GM23338 (cell line): ENCODE data around the gene UNC80. TPM values are rescaled to one million over a fixed set of nuclear protein-coding genes. Genes with fewer than 3 reads are reported as not detected.

ENCODE experiments used
- ATAC-seq: fragments of 200-7000 bp; cut with Tn5 transposase; 3 replicates; pipeline ENCODE4 v1.9.1; 2020
- DNase-seq: peaks from one replicate; pipeline ENCODE4 v3.0.0-alpha.2; 2015; ENCODE audit warnings: low spot score
- H2AFZ ChIP-seq: fragments of 200-600 bp; sonication (generic); 2 replicates; pipeline ENCODE4 v1.8.0; 2016; ENCODE audit warnings: antibody characterized with exemption, mild to moderate bottlenecking, moderate library complexity
- H3F3A ChIP-seq: fragments of 200-600 bp; sonication (generic); replicated peaks from 2 replicates; pipeline ENCODE4 v1.8.0; 2017; ENCODE audit warnings: antibody characterized with exemption, mixed run types, low read depth
- H3K27ac ChIP-seq: fragments of 200-600 bp; sonication (generic); 2 replicates; pipeline ENCODE4 v1.6.1; 2016; ENCODE audit warnings: low read depth
- H3K27me3 ChIP-seq: fragments of 200-600 bp; sonication (generic); 2 replicates; pipeline ENCODE4 v1.8.0; 2016; ENCODE audit warnings: mild to moderate bottlenecking, mixed run types, moderate library complexity; ENCODE audit not compliant: insufficient read depth
- H3K36me3 ChIP-seq: fragments of 200-600 bp; sonication (generic); 2 replicates; pipeline ENCODE4 v1.8.0; 2016; ENCODE audit warnings: mild to moderate bottlenecking; ENCODE audit not compliant: insufficient read depth
- H3K4me1 ChIP-seq: fragments of 200-600 bp; sonication (generic); 2 replicates; pipeline ENCODE4 v1.8.0; 2016; ENCODE audit warnings: mild to moderate bottlenecking, moderate library complexity; ENCODE audit not compliant: insufficient read depth
- H3K4me2 ChIP-seq: fragments of 200-600 bp; sonication (generic); 2 replicates; pipeline ENCODE4 v1.7.1; 2017; ENCODE audit warnings: mixed run types
- H3K4me3 ChIP-seq: fragments of 200-600 bp; sonication (generic); 2 replicates; pipeline ENCODE4 v1.6.1; 2016; ENCODE audit warnings: mixed run types
- H3K79me2 ChIP-seq: fragments of 200-600 bp; sonication (generic); replicated peaks from 2 replicates; pipeline ENCODE4 v1.8.0; 2017; ENCODE audit warnings: mild to moderate bottlenecking; ENCODE audit not compliant: insufficient read depth
- H3K9me2 ChIP-seq: fragments of 200-600 bp; sonication (generic); 2 replicates; pipeline ENCODE4 v1.8.0; 2017; ENCODE audit not compliant: insufficient read depth
- H4K20me1 ChIP-seq: fragments of 200-600 bp; sonication (generic); replicated peaks from 2 replicates; pipeline ENCODE4 v1.8.0; 2017; ENCODE audit warnings: mild to moderate bottlenecking; ENCODE audit not compliant: insufficient read depth
- H3K27ac Mint-ChIP-seq: 2 replicates; pipeline ENCODE4 v1.8.0; 2020; ENCODE audit warnings: inconsistent platforms, mild to moderate bottlenecking, moderate library complexity, mixed read lengths
- H3K27me3 Mint-ChIP-seq: 3 replicates; pipeline ENCODE4 v1.8.0; 2022; ENCODE audit warnings: low read depth, mild to moderate bottlenecking, moderate library complexity, mixed read lengths, inconsistent platforms; ENCODE audit not compliant: insufficient read depth, poor library complexity
- H3K36me3 Mint-ChIP-seq: 3 replicates; pipeline ENCODE4 v1.8.0; 2021; ENCODE audit warnings: low read depth, mild to moderate bottlenecking, inconsistent platforms, moderate library complexity, mixed read lengths
- H3K4me1 Mint-ChIP-seq: 3 replicates; pipeline ENCODE4 v1.8.0; 2020; ENCODE audit warnings: mild to moderate bottlenecking, inconsistent platforms, mixed read lengths
- H3K4me3 Mint-ChIP-seq: 3 replicates; pipeline ENCODE4 v1.8.0; 2021; ENCODE audit warnings: moderate library complexity, mild to moderate bottlenecking, inconsistent platforms, mixed read lengths
- H3K9me3 Mint-ChIP-seq: 3 replicates; pipeline ENCODE4 v1.8.0; 2020; ENCODE audit warnings: moderate library complexity, mild to moderate bottlenecking, inconsistent platforms, mixed read lengths
- CREB1 ChIP-seq: fragments of 250-450 bp; sonication (Bioruptor Pico); IDR thresholded peaks from 2 replicates; pipeline ENCODE4 v1.5.0; 2020; ENCODE audit warnings: low read depth, mild to moderate bottlenecking, moderate library complexity
- CTCF ChIP-seq, 2 experiments: fragments of 200-600 bp in 1 of 2; sonication (generic) in 1 of 2; conservative IDR thresholded peaks; 2 replicates each; pipeline versions ENCODE4 v1.5.1 to v1.6.1; 2016 to 2017; ENCODE audit warnings: antibody characterized with exemption in 2 of 2, low read depth in 2 of 2, mild to moderate bottlenecking in 2 of 2, moderate library complexity in 1 of 2
- EZH2 ChIP-seq: fragments of 200-600 bp; sonication (generic); IDR thresholded peaks from one replicate; pipeline ENCODE4 v1.8.0; 2017; ENCODE audit warnings: antibody characterized with exemption, mild to moderate bottlenecking, low read depth; ENCODE audit not compliant: unreplicated experiment
- NANOG ChIP-seq: IDR thresholded peaks from 2 replicates; pipeline ENCODE4 v1.6.1; 2016; ENCODE audit warnings: antibody characterized with exemption, borderline replicate concordance
- POLR2AphosphoS5 ChIP-seq: IDR thresholded peaks from 2 replicates; pipeline ENCODE4 v1.6.1; 2016; ENCODE audit warnings: antibody characterized with exemption, low read depth
- ZNF114 ChIP-seq: fragments of 250-450 bp; sonication (Bioruptor Pico); IDR thresholded peaks from 2 replicates; pipeline ENCODE4 v1.5.0; 2020; ENCODE audit warnings: mild to moderate bottlenecking, moderate library complexity
- ZNF331 ChIP-seq: fragments of 250-450 bp; sonication (Bioruptor Pico); IDR thresholded peaks from 2 replicates; pipeline ENCODE4 v1.5.0; 2020; ENCODE audit warnings: low read depth, mild to moderate bottlenecking, moderate library complexity
- polyA plus RNA-seq: library from polyadenylated mRNA; unstranded; fragments of >200 nt; fragmentation: Nextera tagmentation; extraction: Ambion mirVana; gene quantifications from 2 replicates; pipeline ENCODE4 v1.2.1, GENCODE V29; 2016
- total RNA-seq: library from RNA; depleted of rRNA; stranded (reverse); fragments of >200 nt; shearing (Covaris generic); gene quantifications from 2 replicates; pipeline ENCODE4 v1.2.3, GENCODE V29; 2014
- TF ChIP-seq, protein P1 (sequence below): IDR thresholded peaks from 2 replicates; pipeline ENCODE4 v1.6.1; 2016; ENCODE audit warnings: antibody characterized with exemption
- TF ChIP-seq, protein P2 (sequence below): IDR thresholded peaks from one replicate; pipeline ENCODE4 v1.6.1; 2018; ENCODE audit warnings: antibody characterized with exemption; ENCODE audit not compliant: unreplicated experiment

The UNC80 gene
- total and polyA plus RNA-seq, 2 experiments from 2014 or later: 0.11 to 1.5 TPM

DNA sequence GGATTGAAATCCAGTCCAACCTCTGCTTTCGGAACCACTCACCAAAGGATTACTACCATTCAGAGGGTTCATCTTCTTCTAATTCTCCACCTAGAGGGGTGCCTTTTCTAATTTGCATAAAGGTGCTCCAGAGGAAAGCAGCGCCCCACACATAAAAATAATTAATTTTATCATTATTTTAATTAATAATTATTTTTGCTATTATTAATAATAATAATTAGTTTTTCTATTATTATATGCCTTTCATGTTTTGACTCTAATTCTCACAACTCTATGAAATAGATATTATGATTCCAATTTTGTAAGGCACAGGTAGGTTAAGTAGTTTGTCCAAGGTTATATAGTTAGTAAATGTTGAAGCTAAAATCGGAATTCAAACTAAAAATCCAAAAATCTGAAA lies 51.9 kb downstream of the UNC80 start:
- no peak overlapping the region for H2AFZ ChIP-seq
- no peaks in the 10 kb centered on the region for H3K79me2 ChIP-seq
- peaks cover 7% of the 10 kb centered on the region; the same call in 1 of the 2 replicates for H3K9me2 ChIP-seq
- no peak for ATAC-seq
- peaks cover 23% of the 10 kb centered on the region for H3K36me3 Mint-ChIP-seq
- no peaks in the 10 kb centered on the region for H3F3A ChIP-seq
- no peak overlapping the region for H3K27ac Mint-ChIP-seq
- no peak overlapping the region for H3K4me2 ChIP-seq
- H3K4me3 Mint-ChIP-seq: no peak overlapping the region
- no peak overlapping the region for H3K27ac ChIP-seq
- peaks cover 5% of the 10 kb centered on the region; the same call in 2 of the 3 replicates for H3K4me1 Mint-ChIP-seq
- no peak overlapping the region for H3K4me3 ChIP-seq
- no peaks in the 10 kb centered on the region for H3K27me3 Mint-ChIP-seq
- DNase-seq: no peak
- peaks cover 5% of the 10 kb centered on the region; the same call in 1 of the 2 replicates for H3K4me1 ChIP-seq
- H3K36me3 ChIP-seq: no peaks in the 10 kb centered on the region
- H3K27me3 ChIP-seq: no peaks in the 10 kb centered on the region
- TF ChIP-seq, protein P1, sequence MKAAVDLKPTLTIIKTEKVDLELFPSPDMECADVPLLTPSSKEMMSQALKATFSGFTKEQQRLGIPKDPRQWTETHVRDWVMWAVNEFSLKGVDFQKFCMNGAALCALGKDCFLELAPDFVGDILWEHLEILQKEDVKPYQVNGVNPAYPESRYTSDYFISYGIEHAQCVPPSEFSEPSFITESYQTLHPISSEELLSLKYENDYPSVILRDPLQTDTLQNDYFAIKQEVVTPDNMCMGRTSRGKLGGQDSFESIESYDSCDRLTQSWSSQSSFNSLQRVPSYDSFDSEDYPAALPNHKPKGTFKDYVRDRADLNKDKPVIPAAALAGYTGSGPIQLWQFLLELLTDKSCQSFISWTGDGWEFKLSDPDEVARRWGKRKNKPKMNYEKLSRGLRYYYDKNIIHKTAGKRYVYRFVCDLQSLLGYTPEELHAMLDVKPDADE: no peak
- TF ChIP-seq CTCF (conservative IDR thresholded peaks at IDR 0.05; ENCODE audit: low read depth in 2 of 2): no peak
- no peak for TF ChIP-seq CREB1 (CRISPR knock-in tag)
- H3K9me3 Mint-ChIP-seq: peaks cover 9% of the 10 kb centered on the region
- H4K20me1 ChIP-seq: no peaks in the 10 kb centered on the region

- Histone ChIP-seq H3K36me3 (no peaks in the 10 kb centered on the region), H2AFZ (no peak overlapping the region), H3K4me2 (no peak overlapping the region), H3K27ac (no peak overlapping the region), H3K4me1 (no peaks in the 10 kb centered on the region), H3K27me3 (no peaks in the 10 kb centered on the region), H4K20me1 (no peaks in the 10 kb centered on the region), H3K9me2 (peaks cover 7% of the 10 kb centered on the region; the same call in 1 of the 2 replicates), H3F3A (no peaks in the 10 kb centered on the region), H3K4me3 (no peak overlapping the region), H3K79me2 (no peaks in the 10 kb centered on the region)
- H3K4me1 Mint-ChIP-seq: no peaks in the 10 kb centered on the region
- peaks cover 20% of the 10 kb centered on the region for H3K36me3 Mint-ChIP-seq
- DNase-seq: no peak
- no peak overlapping the region for H3K27ac Mint-ChIP-seq
- H3K9me3 Mint-ChIP-seq: peaks cover 9% of the 10 kb centered on the region
- no peak for ATAC-seq
- H3K27me3 Mint-ChIP-seq: no peaks in the 10 kb centered on the region
- no peak overlapping the region for H3K4me3 Mint-ChIP-seq
- TF ChIP-seq ZNF114: no peak
- no peak for TF ChIP-seq CTCF (conservative IDR thresholded peaks at IDR 0.05; ENCODE audit: low read depth in 2 of 2)
- TF ChIP-seq, protein P2, sequence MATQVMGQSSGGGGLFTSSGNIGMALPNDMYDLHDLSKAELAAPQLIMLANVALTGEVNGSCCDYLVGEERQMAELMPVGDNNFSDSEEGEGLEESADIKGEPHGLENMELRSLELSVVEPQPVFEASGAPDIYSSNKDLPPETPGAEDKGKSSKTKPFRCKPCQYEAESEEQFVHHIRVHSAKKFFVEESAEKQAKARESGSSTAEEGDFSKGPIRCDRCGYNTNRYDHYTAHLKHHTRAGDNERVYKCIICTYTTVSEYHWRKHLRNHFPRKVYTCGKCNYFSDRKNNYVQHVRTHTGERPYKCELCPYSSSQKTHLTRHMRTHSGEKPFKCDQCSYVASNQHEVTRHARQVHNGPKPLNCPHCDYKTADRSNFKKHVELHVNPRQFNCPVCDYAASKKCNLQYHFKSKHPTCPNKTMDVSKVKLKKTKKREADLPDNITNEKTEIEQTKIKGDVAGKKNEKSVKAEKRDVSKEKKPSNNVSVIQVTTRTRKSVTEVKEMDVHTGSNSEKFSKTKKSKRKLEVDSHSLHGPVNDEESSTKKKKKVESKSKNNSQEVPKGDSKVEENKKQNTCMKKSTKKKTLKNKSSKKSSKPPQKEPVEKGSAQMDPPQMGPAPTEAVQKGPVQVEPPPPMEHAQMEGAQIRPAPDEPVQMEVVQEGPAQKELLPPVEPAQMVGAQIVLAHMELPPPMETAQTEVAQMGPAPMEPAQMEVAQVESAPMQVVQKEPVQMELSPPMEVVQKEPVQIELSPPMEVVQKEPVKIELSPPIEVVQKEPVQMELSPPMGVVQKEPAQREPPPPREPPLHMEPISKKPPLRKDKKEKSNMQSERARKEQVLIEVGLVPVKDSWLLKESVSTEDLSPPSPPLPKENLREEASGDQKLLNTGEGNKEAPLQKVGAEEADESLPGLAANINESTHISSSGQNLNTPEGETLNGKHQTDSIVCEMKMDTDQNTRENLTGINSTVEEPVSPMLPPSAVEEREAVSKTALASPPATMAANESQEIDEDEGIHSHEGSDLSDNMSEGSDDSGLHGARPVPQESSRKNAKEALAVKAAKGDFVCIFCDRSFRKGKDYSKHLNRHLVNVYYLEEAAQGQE: no peak
- TF ChIP-seq ZNF331 (CRISPR knock-in tag): no peak
- TF ChIP-seq POLR2AphosphoS5: no peak
- TF ChIP-seq EZH2: no peak
- TF ChIP-seq CREB1 (CRISPR knock-in tag): no peak
- TF ChIP-seq NANOG: no peak
Observed at GRCh38 chr2:209824391-209824790, 52.8 kb downstream of the UNC80 start.
